PC-9 (cell line): ENCODE data around the gene PI4K2B. TPM values are rescaled to one million over a fixed set of nuclear protein-coding genes. Genes with fewer than 3 reads are reported as not detected.

Source experiments
- BruUV-seq: library from RNA; stranded (reverse); fragments of 400-500 nt; replicated peaks from 2 replicates; lab custom pipeline; 2021; lab: Mats Ljungman, UMichigan
- CTCF ChIA-PET: fragments of 300-600 bp; sonication (Branson Sonifier 250); formaldehyde crosslinking; loops from one replicate; lab custom pipeline; 2022; ENCODE audit warnings: antibody characterized with exemption; lab: Charles Lee
- POLR2A ChIA-PET: fragments of 300-600 bp; sonication (Branson Sonifier 250); formaldehyde crosslinking; loops from one replicate; lab custom pipeline; 2022; ENCODE audit warnings: antibody characterized with exemption; ENCODE audit not compliant: unreplicated experiment; lab: Charles Lee
- DNase-seq, 2 experiments: peaks; one replicate each; pipeline versions ENCODE4 v3.0.0 to v3.0.0-alpha.2; 2015 to 2022; ENCODE audit warnings: mixed read lengths in 1 of 2
- H2AFZ ChIP-seq: fragments of 200-600 bp; sonication (generic); 2 replicates; pipeline ENCODE4 v1.8.1; 2017; ENCODE audit warnings: antibody characterized with exemption
- H3F3A ChIP-seq: fragments of 200-600 bp; sonication (generic); 2 replicates; pipeline ENCODE4 v1.8.1; 2017; ENCODE audit warnings: antibody characterized with exemption, mild to moderate bottlenecking, low read depth; ENCODE audit not compliant: insufficient read depth
- H3K27ac ChIP-seq: fragments of 200-600 bp; sonication (generic); 2 replicates; pipeline ENCODE4 v1.6.1; 2016; ENCODE audit warnings: mixed run types
- H3K27me3 ChIP-seq: fragments of 200-600 bp; sonication (generic); 2 replicates; pipeline ENCODE4 v1.6.1; 2016; ENCODE audit warnings: low read depth, mixed run types; ENCODE audit not compliant: insufficient read depth
- H3K36me3 ChIP-seq: fragments of 200-600 bp; sonication (generic); 2 replicates; pipeline ENCODE4 v1.6.1; 2016; ENCODE audit warnings: low read depth, mixed run types
- H3K4me1 ChIP-seq: fragments of 200-600 bp; sonication (generic); replicated peaks from 2 replicates; pipeline ENCODE4 v1.6.1; 2016; ENCODE audit warnings: mixed run types; ENCODE audit not compliant: insufficient read depth
- H3K4me2 ChIP-seq: fragments of 200-600 bp; sonication (generic); 2 replicates; pipeline ENCODE4 v1.6.1; 2017; ENCODE audit warnings: mixed run types
- H3K4me3 ChIP-seq: fragments of 200-600 bp; sonication (generic); 2 replicates; pipeline ENCODE4 v1.6.1; 2016; ENCODE audit warnings: mixed run types
- H3K79me2 ChIP-seq: fragments of 200-600 bp; sonication (generic); 2 replicates; pipeline ENCODE4 v1.6.1; 2017; ENCODE audit warnings: low read depth, mixed run types
- H3K9me2 ChIP-seq: fragments of 200-600 bp; sonication (generic); 2 replicates; pipeline ENCODE4 v1.8.1; 2017; ENCODE audit warnings: mild to moderate bottlenecking; ENCODE audit not compliant: insufficient read depth
- H3K9me3 ChIP-seq: fragments of 200-600 bp; sonication (generic); 2 replicates; pipeline ENCODE4 v1.8.1; 2016; ENCODE audit warnings: low read depth; ENCODE audit not compliant: insufficient read depth
- H4K20me1 ChIP-seq: fragments of 200-600 bp; sonication (generic); 2 replicates; pipeline ENCODE4 v1.8.1; 2017; ENCODE audit not compliant: insufficient read depth
- EZH2 ChIP-seq: fragments of 200-600 bp; sonication (generic); IDR thresholded peaks from 2 replicates; pipeline ENCODE4 v1.8.0; 2017; ENCODE audit warnings: antibody characterized with exemption, low read depth
- intact Hi-C: fragments of 100-400 bp; cut with micrococcal nuclease; formaldehyde crosslinking; loops from one replicate; pipeline ENCODE4 v1.10.0; 2022; ENCODE audit not compliant: unreplicated experiment
- total RNA-seq: library from RNA; stranded (reverse); gene quantifications from 2 replicates; pipeline ENCODE4 v1.2.3, GENCODE V29; 2021
- TF ChIP-seq, protein P1 (sequence below): fragments of 200-600 bp; sonication (generic); conservative IDR thresholded peaks from 2 replicates; pipeline ENCODE4 v1.6.1; 2017; ENCODE audit warnings: mixed run types, antibody characterized with exemption, mild to moderate bottlenecking, moderate library complexity

The PI4K2B gene
- total RNA-seq, 1 experiment from 2014 or later = 19.3 TPM

DNA sequence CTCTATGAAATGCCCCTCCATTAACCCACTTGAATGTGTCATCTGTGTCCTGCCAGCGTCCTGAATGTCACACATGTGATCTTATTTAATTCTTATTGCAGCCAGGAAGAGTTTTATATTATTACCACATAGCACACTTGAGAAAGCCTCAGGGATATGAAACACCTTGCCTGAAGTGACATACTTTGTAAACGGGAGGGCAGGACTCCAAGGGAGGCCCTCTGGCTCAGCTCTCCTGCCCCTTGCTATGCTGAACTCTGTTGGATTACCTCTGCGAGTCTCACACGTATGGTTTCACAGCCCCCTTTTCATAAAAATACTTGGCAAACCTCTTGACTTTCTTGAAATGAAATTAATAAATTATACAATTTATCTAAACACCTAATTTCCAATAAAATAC lies 67.6 kb downstream of the PI4K2B start:
- DNase-seq = no peak
- Histone ChIP-seq H3K4me2 (no peak overlapping the region), H4K20me1 (no peaks in the 10 kb centered on the region), H3K27me3 (no peaks in the 10 kb centered on the region), H3F3A (peaks cover 13% of the 10 kb centered on the region; the same call in 1 of the 2 replicates), H3K9me3 (no peaks in the 10 kb centered on the region), H3K36me3 (no peaks in the 10 kb centered on the region), H3K4me3 (no peak overlapping the region), H2AFZ (no peak overlapping the region), H3K27ac (no peak overlapping the region), H3K79me2 (no peaks in the 10 kb centered on the region), H3K9me2 (no peaks in the 10 kb centered on the region), H3K4me1 (peaks cover 18% of the 10 kb centered on the region)
- BruUV-seq = no TSS peak
- no peak for TF ChIP-seq EZH2
- TF ChIP-seq, protein P1, sequence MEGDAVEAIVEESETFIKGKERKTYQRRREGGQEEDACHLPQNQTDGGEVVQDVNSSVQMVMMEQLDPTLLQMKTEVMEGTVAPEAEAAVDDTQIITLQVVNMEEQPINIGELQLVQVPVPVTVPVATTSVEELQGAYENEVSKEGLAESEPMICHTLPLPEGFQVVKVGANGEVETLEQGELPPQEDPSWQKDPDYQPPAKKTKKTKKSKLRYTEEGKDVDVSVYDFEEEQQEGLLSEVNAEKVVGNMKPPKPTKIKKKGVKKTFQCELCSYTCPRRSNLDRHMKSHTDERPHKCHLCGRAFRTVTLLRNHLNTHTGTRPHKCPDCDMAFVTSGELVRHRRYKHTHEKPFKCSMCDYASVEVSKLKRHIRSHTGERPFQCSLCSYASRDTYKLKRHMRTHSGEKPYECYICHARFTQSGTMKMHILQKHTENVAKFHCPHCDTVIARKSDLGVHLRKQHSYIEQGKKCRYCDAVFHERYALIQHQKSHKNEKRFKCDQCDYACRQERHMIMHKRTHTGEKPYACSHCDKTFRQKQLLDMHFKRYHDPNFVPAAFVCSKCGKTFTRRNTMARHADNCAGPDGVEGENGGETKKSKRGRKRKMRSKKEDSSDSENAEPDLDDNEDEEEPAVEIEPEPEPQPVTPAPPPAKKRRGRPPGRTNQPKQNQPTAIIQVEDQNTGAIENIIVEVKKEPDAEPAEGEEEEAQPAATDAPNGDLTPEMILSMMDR = no peak
- ChIA-PET CTCF (no interaction called here), POLR2A (no interaction called here)
- intact Hi-C loops = no loop called here

DNA sequence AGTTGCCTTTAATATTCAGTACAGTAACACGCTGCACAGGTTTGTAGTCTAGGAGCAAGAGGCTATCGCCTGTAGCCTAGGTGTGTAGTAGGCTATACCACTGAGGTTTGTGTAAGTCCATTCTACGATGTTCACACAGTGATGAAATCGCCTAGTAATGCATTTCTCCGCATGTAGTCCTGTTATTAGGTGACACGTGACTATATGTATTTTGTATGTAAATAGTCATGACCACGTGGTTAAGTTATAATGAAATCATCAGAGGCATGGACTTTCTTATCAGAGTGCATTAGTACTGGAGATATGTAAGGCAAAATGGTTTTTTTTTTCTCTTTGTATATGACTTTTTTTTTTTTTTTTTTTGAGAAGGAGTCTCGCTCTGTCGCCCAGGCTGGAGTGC lies 68.8 kb downstream of the PI4K2B start:
- no peaks in the 10 kb centered on the region for H3K9me2 ChIP-seq
- POLR2A ChIA-PET = no interaction called here
- H2AFZ ChIP-seq = no peak overlapping the region
- TF ChIP-seq EZH2 = no peak
- TF ChIP-seq, protein P1 = no peak
- H3K27ac ChIP-seq = no peak overlapping the region
- no peak overlapping the region for H3K4me3 ChIP-seq
- DNase-seq = no peak
- intact Hi-C loops = no loop called here
- no peaks in the 10 kb centered on the region for H4K20me1 ChIP-seq
- CTCF ChIA-PET = no interaction called here
- no TSS peak for BruUV-seq
- no peaks in the 10 kb centered on the region for H3K36me3 ChIP-seq
- H3K9me3 ChIP-seq = no peaks in the 10 kb centered on the region
- no peaks in the 10 kb centered on the region for H3K27me3 ChIP-seq
- H3F3A ChIP-seq = peaks cover 13% of the 10 kb centered on the region; the same call in 1 of the 2 replicates
- H3K4me1 ChIP-seq = peaks cover 18% of the 10 kb centered on the region
- no peaks in the 10 kb centered on the region for H3K79me2 ChIP-seq
- H3K4me2 ChIP-seq = no peak overlapping the region

DNA sequence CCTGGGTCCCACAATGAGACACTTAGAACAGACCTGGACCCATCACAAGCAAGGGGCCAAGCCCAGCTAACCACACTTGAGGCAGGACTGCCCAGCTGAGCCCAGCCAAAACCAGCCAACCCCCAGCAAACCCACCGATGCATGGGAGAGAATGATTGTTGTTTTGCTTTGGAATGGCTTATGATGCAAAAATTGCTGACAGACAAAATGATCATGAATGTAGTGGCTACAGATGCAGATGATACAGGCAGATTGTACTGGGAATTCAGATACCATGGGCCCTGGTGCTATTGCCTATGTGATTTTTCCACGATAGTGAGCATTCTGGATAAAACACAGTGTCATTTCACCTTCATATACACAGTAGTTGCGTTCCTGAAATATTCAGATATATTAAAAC lies 69.7 kb downstream of the PI4K2B start:
- BruUV-seq = no TSS peak
- Histone ChIP-seq H3K36me3 (no peaks in the 10 kb centered on the region), H3K4me3 (no peak overlapping the region), H4K20me1 (no peaks in the 10 kb centered on the region), H3K79me2 (no peaks in the 10 kb centered on the region), H3K27me3 (no peaks in the 10 kb centered on the region), H3K4me1 (peaks cover 18% of the 10 kb centered on the region), H3K9me3 (no peaks in the 10 kb centered on the region), H3F3A (peaks cover 13% of the 10 kb centered on the region; the same call in 1 of the 2 replicates), H3K4me2 (no peak overlapping the region), H3K27ac (no peak overlapping the region), H2AFZ (no peak overlapping the region), H3K9me2 (no peaks in the 10 kb centered on the region)
- CTCF ChIA-PET = no interaction called here
- POLR2A ChIA-PET = no interaction called here
- TF ChIP-seq EZH2 = no peak
- TF ChIP-seq, protein P1 = no peak
- intact Hi-C loops = no loop called here
- DNase-seq = no peak
